Natural killer cell (primary cell): ENCODE results near the gene EIF4H. TPM values are rescaled to one million over a fixed set of nuclear protein-coding genes. Genes with fewer than 3 reads are reported as not detected.

Source experiments
- ATAC-seq, 3 donors: fragments of 150-1000 bp in 2 of 3; fragments of 200-7000 bp in 1 of 3; cut with Tn5 transposase; 1 replicate in 1 of 3; 2 replicates in 2 of 3; pipeline ENCODE4 v1.10.0; 2021; ENCODE audit warnings: mild to moderate bottlenecking in 2 of 3, moderate library complexity in 2 of 3
- DNase-seq, 2 donors: peaks; one replicate each; pipeline versions ENCODE4 v3.0.0 to v3.0.0-alpha.2; 2013 to 2021; ENCODE audit warnings: mixed read lengths in 1 of 2
- H3K27ac ChIP-seq: one replicate; pipeline ENCODE4 v1.5.1; 2013; ENCODE audit warnings: mild to moderate bottlenecking, low read length
- H3K27me3 ChIP-seq: one replicate; pipeline ENCODE4 v1.6.1; 2013; ENCODE audit warnings: low read length; ENCODE audit not compliant: control insufficient read depth, insufficient read depth
- H3K36me3 ChIP-seq: one replicate; pipeline ENCODE4 v1.6.1; 2013; ENCODE audit warnings: low read length; ENCODE audit not compliant: control insufficient read depth, insufficient read depth
- H3K4me1 ChIP-seq: one replicate; pipeline ENCODE4 v1.6.1; 2013; ENCODE audit warnings: low read length; ENCODE audit not compliant: control insufficient read depth, insufficient read depth
- H3K4me3 ChIP-seq: one replicate; pipeline ENCODE4 v1.5.1; 2013; ENCODE audit warnings: low read length
- H3K9me3 ChIP-seq: one replicate; pipeline ENCODE4 v1.6.1; 2013; ENCODE audit warnings: low read length; ENCODE audit not compliant: control insufficient read depth, insufficient read depth
- H3K27ac Mint-ChIP-seq, 2 donors: one replicate each; pipeline ENCODE4 v1.8.0; 2022; ENCODE audit warnings: mild to moderate bottlenecking in 2 of 2, mixed read lengths in 2 of 2, moderate library complexity in 1 of 2
- H3K27me3 Mint-ChIP-seq, 2 donors: one replicate each; pipeline ENCODE4 v1.8.0; 2022; ENCODE audit warnings: low read depth in 2 of 2, mixed read lengths in 2 of 2
- H3K36me3 Mint-ChIP-seq: one replicate; pipeline ENCODE4 v1.8.0; 2022; ENCODE audit warnings: mixed read lengths
- H3K4me1 Mint-ChIP-seq, 2 donors: one replicate each; pipeline ENCODE4 v1.8.0; 2022; ENCODE audit warnings: mixed read lengths in 2 of 2
- H3K4me3 Mint-ChIP-seq: one replicate; pipeline ENCODE4 v1.8.0; 2022; ENCODE audit warnings: mild to moderate bottlenecking, moderate library complexity, mixed read lengths
- H3K9me3 Mint-ChIP-seq, 2 donors: one replicate each; pipeline ENCODE4 v1.8.0; 2022; ENCODE audit warnings: mixed read lengths in 2 of 2
- WGBS: methylation state at CpG from one replicate; pipeline ENCODE4 v1.1.7; 2013; ENCODE audit warnings: missing lambda C conversion rate; ENCODE audit not compliant: insufficient coverage; 5-methylcytosine and 5-hydroxymethylcytosine counted together
- intact Hi-C: fragments of 100-400 bp; cut with micrococcal nuclease; formaldehyde crosslinking; loops from one replicate; pipeline ENCODE4 v1.14.2; 2022
- total RNA-seq, 4 donors: library from RNA; stranded (reverse); fragments of 120-200 nt in 1 of 4; gene quantifications; one replicate each; pipeline versions ENCODE4 v1.2.3 to v1.2.4, GENCODE V29; 2013 to 2022
- TF ChIP-seq, protein P1 (sequence below): fragments of 200-600 bp; IDR thresholded peaks from one replicate; pipeline ENCODE4 v1.8.0; 2022; ENCODE audit warnings: antibody characterized with exemption

The EIF4H gene
- total RNA-seq, 3 donors from 2014 or later (not counting 1 experiment from before 2014, with no cell fraction given), result 286 to 294 (median 294) TPM

DNA sequence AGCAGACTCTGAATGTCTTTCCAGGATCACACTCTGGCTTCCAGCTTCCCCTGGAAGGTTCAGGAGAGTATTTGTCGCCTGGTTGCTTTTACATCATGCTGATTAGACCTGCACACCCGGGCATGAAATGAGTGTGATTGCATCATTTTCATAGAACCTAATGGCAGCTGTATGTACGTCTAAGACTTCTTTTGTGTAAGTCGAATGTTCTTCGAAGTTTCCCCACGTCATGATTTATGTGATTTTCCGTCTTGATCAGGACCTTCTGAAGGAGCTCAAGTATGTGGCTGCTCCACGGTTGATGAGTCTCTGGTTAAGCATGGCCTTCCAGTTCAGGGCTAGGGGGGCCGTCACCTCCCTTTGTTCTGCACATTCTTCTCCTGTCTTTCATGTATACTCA, 4.5 kb downstream of the EIF4H start:
- Histone ChIP-seq H3K27ac (no peak overlapping the region), H3K36me3 (peaks cover 3% of the 10 kb centered on the region), H3K4me1 (peaks cover 38% of the 10 kb centered on the region), H3K4me3 (no peak overlapping the region), H3K27me3 (no peaks in the 10 kb centered on the region), H3K9me3 (no peaks in the 10 kb centered on the region)
- no peaks in the 10 kb centered on the region for H3K9me3 Mint-ChIP-seq
- no peaks in the 10 kb centered on the region for H3K36me3 Mint-ChIP-seq
- H3K27me3 Mint-ChIP-seq, result no peaks in the 10 kb centered on the region
- TF ChIP-seq, protein P1, sequence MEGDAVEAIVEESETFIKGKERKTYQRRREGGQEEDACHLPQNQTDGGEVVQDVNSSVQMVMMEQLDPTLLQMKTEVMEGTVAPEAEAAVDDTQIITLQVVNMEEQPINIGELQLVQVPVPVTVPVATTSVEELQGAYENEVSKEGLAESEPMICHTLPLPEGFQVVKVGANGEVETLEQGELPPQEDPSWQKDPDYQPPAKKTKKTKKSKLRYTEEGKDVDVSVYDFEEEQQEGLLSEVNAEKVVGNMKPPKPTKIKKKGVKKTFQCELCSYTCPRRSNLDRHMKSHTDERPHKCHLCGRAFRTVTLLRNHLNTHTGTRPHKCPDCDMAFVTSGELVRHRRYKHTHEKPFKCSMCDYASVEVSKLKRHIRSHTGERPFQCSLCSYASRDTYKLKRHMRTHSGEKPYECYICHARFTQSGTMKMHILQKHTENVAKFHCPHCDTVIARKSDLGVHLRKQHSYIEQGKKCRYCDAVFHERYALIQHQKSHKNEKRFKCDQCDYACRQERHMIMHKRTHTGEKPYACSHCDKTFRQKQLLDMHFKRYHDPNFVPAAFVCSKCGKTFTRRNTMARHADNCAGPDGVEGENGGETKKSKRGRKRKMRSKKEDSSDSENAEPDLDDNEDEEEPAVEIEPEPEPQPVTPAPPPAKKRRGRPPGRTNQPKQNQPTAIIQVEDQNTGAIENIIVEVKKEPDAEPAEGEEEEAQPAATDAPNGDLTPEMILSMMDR, result no peak
- ATAC-seq, result no peak
- WGBS, result 43% methylated on average over 9 of the region's 9 CpGs
- intact Hi-C loops, result loop anchor here (10.0 kb wide), 1 partner anchor 114 kb away; no protein-coding TSS in a partner anchor
- H3K4me3 Mint-ChIP-seq, result peak overlapping the region; percentile 42
- DNase-seq, result peak in 1 of 2 donors; percentile 11
- peak overlapping the region; percentile 65 to 71 for H3K27ac Mint-ChIP-seq
- peaks cover 69 to 73% of the 10 kb centered on the region in 2 donors for H3K4me1 Mint-ChIP-seq

DNA sequence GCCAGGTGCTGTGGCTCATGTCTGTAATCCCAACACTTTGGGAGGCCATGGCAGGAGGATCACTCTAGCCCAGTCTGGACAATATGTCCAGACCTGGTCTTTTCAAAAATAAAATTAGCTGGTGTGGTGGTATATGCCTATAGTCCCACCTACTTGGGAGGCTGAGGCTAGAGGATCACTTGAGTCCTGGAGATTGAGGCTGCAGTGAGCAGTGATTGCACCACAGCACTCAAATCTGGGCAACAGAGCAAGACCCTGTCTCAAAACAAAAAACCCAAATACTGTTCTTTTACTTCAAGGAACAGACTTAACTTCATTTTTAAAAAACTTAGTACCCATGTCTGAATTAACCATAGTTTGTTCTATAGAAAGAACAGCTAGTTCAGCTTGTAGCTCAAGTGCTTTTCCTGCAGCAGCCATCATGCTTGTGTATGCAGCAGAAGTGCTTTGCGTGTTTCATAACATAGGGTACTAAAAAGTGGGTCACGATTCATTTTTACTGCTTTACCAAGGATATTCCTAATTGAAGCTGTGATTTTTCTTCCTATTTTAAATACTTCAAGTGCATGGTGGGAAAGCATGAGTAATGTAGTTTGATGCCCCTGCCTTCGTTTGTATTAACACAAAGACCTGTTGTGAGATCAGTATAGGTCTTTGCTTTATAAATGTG, 5.9 kb downstream of the EIF4H start:
- intact Hi-C loops, result loop anchor here (10.0 kb wide), 1 partner anchor 115 kb away; no protein-coding TSS in a partner anchor
- H3K27me3 Mint-ChIP-seq, result no peaks in the 10 kb centered on the region
- H3K4me3 Mint-ChIP-seq, result no peak overlapping the region
- H3K4me1 Mint-ChIP-seq, result peaks cover 77 to 82% of the 10 kb centered on the region in 2 donors
- no peak for ATAC-seq
- Histone ChIP-seq H3K27me3 (no peaks in the 10 kb centered on the region), H3K27ac (no peak overlapping the region), H3K4me1 (peaks cover 45% of the 10 kb centered on the region), H3K36me3 (peaks cover 3% of the 10 kb centered on the region), H3K9me3 (no peaks in the 10 kb centered on the region), H3K4me3 (no peak overlapping the region)
- no peak for DNase-seq
- peak overlapping the region; percentile 71 to 85 for H3K27ac Mint-ChIP-seq
- no peaks in the 10 kb centered on the region for H3K9me3 Mint-ChIP-seq
- 77% methylated on average over 3 of the region's 3 CpGs for WGBS
- TF ChIP-seq, protein P1, result no peak
- H3K36me3 Mint-ChIP-seq, result no peaks in the 10 kb centered on the region

DNA sequence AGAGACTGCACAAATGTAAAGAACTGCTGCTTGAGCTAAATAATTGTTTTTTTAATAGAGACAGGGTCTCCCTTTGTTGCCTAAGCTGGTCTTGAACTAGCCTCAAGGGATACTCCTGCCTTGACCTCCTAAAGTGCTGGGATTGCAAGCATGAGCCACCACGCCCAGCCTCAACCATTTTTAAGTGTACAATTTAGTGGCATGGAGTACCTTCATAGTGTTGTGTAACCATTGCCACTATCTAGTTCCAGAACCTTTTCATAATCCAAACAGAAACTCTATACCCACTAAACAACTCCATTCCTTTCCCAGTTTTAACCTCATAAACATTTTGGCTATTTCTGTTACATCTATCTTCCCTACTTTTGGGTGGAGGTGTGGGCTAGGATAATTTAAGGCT, 6.7 kb downstream of the EIF4H start:
- H3K4me1 ChIP-seq, result peaks cover 45% of the 10 kb centered on the region
- TF ChIP-seq, protein P1, result no peak
- ATAC-seq (no peak), DNase-seq (no peak)
- Mint-ChIP-seq H3K27ac (peak overlapping the region; percentile 71 to 85), H3K4me3 (no peak overlapping the region), H3K36me3 (no peaks in the 10 kb centered on the region), H3K4me1 (peaks cover 77 to 84% of the 10 kb centered on the region in 2 donors), H3K9me3 (no peaks in the 10 kb centered on the region), H3K27me3 (no peaks in the 10 kb centered on the region)
- H3K27me3 ChIP-seq, result no peaks in the 10 kb centered on the region
- intact Hi-C loops, result no loop called here
- WGBS, result 77% methylated on average over 1 of the region's 1 CpG
- peaks cover 3% of the 10 kb centered on the region for H3K36me3 ChIP-seq
- H3K4me3 ChIP-seq, result no peak overlapping the region
- H3K9me3 ChIP-seq, result no peaks in the 10 kb centered on the region
- H3K27ac ChIP-seq, result no peak overlapping the region
